Measurements from ENCODE around the gene TBX22.
"Not testable (repeated sequence)": the region's sequence is repeated elsewhere in the genome, so short reads cannot be mapped to it uniquely, and the experiment has no call there.

Gene TBX22, protein sequence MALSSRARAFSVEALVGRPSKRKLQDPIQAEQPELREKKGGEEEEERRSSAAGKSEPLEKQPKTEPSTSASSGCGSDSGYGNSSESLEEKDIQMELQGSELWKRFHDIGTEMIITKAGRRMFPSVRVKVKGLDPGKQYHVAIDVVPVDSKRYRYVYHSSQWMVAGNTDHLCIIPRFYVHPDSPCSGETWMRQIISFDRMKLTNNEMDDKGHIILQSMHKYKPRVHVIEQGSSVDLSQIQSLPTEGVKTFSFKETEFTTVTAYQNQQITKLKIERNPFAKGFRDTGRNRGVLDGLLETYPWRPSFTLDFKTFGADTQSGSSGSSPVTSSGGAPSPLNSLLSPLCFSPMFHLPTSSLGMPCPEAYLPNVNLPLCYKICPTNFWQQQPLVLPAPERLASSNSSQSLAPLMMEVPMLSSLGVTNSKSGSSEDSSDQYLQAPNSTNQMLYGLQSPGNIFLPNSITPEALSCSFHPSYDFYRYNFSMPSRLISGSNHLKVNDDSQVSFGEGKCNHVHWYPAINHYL

DNA sequence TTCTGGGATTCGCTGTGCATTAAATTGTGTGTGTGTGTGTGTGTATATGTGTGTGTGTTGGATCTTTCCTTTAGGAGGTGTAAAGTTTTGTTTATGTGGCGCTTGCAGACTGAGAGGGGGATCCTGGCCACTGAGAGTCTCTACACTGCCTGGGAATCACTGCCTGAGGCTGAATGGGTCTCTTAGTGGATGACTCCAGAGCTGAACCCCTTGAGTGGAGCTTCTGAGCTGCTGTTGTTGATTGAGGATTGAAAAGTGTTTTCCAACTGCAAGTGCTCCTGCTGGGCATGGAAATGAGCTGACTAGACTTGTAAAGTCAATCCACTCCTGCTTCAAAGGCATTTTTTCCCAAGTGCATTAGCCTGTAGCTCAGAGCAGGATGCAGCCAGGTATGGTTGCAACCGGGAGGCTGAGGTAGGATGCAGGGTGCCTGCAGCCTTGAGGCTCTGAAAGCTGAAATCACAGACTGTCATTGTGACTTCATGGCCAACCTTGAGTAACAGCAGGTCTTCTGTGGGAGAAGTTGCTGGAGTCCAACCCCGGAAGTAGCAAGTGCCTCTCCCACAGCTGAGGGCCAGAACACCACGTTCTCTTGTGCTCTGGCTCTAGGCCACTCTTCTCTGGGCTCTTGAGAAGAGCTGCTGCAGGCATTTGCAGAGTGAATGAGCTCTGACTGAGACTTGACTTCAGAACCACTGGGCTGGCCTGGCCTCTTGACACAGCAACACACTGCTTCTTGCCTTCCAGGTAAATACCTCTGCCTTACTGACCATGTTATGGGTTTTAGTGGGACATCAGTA, at the start of gene TBX22:
TSS of gene TBX22 (plus strand) at position 613 of the 800 bp plus-strand sequence. CDS start 7,517 bp downstream, outside the sequence.
- DNase-seq (ENCODE audit: low read depth in 2 of 2), result no peak

DNA sequence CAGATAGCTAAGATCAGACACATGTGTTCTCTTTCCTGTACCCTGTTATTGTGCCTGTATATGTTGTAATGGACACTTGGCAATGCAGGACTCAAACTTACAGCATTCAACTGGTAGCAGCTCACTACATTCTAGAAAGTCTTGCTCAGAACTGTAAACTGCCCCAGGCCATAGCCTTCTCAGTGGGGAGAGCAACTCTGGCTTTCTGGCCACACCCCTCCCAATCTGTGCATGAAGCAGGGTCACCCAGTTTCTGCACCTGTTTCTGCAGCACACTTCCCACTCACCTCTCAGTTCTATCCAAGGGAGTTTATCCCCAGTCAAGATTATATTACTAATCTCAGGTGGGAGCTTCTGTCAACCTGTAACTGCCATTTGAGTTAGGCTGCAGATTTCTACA, 38.9 kb upstream of the TBX22 start:
- no peak for DNase-seq (ENCODE audit: low read depth in 2 of 2)

DNA sequence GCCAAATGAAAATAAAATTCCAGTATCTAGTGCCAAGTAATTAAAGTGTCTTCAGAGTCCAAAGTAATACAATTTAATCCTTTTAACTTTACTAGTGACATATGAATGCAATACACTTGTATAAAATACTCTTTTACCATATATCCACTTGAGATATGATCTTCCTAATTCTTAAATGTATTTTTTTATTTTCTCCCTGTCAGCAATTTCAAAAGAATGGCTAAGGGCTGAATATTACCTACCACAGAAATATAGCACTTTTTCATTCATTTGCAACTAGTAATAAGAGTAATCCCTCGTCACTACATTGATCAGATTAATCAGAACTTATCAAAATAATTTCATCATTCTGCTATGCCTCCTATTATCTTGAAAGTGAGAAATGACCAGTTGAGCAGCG, 10.1 kb upstream of the TBX22 start:
- DNase-seq (ENCODE audit: low read depth in 2 of 2), result no peak

DNA sequence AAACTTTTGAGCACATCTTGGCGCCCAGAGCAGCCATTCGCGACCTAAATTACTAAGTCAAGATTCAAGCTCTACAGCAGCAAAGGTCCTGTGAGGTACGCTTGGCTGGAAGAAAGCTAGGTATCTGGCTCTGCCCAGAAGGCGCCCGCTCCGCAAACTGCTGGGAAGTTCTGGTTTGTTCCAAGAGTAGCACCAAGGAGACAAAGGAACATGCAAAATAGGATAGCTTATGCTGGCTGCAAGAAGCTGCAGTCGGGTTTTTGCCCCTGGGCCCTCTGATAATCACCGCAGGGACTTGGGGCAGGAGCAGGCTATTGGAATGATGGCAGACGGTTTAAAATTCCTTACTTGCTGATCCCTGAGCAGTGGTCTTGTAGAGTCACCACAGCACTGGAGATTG, 3.0 kb upstream of the TBX22 start:
- DNase-seq (ENCODE audit: low read depth in 2 of 2), result no peak

DNA sequence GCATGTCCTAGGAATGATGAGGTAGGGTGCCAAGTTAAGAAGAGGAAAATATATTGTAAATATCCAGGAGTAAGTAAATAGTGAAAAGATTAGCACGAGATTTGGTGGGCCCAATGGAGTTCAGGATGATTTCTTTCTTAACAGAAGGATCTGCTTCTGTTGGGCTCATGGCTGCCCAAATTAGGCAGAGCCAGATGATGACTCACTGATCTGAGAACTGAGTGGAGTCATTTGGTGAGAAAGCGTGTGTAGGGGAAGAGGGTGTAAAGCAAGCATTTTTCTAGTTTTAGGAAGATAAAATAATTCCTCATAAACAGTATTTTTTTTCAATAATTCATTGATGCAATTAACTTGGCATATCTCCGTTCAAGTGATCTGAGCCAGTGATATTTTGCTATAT, 1.6 kb downstream of the TBX22 start:
- DNase-seq (ENCODE audit: low read depth in 2 of 2), result no peak

DNA sequence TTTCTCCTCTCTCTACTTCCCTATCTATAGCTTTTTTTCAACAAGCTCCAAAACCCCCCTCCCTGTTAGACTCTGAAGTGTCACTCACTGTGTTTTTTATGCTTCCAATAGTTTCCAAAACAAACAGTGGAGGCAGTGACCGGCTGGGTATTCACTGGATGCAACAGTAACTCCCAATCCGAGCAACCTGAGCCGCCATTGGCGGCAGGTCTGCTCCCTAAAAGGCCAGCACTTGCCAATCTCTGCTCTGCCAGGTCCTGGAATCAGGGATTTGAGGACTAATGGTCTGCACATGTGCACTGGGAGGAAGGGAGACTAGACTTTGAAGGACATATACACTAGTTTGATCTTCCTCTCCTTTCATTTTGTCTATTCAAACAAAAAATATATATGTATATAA, 7.1 kb downstream of the TBX22 start:
- no peak for DNase-seq (ENCODE audit: low read depth in 2 of 2)

DNA sequence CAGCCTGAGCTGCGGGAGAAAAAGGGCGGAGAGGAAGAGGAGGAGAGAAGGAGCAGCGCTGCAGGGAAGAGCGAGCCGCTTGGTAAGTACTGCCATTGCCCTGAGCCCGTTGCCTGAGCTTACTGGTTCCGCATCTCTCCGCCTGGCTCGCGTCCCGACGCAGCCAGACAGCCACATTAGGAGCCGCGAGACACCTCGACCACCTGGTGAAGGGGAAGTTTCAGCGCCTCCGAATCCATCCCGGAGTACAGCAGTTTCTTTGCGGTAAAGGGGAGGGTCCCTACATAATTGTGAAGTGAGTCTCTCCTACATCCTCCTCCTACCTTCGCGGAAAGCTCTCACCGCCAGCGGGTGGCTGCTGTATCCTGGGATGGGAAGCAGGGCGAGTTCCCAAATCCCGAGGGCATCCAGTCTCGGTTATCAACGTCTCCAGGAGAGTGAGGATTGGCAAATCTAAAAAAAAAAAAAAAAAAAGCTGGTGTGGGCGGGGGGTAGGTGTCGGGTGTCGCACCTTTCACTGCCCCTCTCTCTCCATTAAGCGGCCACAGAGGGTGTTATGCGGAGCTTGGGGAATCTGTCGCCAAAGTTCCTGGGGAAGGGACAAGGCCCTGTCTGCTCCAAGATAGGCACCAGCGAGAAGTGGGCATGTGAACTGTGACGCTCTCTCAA, 7.9 kb downstream of the TBX22 start:
- DNase-seq (ENCODE audit: low read depth in 2 of 2), result no peak

DNA sequence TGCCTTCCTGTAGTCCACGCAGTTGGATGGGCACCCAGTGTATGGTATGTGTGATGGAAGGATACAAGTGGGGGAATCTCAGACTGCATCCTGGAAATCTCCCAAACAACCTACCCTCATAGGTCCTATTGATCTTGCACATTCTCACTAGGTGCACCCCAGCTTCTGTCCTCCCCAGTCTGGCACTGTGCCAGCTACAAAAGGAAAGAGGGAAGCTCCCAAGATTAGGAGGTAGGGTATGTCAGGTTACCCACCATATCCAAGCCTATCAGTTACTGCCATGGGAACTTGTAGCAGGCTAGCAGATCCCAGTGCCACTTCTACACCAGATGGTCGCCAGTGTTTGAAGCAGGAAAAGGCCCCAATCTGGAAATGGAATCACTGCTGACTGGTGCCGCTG, 11.6 kb downstream of the TBX22 start:
- no peak for DNase-seq (ENCODE audit: low read depth in 2 of 2)

DNA sequence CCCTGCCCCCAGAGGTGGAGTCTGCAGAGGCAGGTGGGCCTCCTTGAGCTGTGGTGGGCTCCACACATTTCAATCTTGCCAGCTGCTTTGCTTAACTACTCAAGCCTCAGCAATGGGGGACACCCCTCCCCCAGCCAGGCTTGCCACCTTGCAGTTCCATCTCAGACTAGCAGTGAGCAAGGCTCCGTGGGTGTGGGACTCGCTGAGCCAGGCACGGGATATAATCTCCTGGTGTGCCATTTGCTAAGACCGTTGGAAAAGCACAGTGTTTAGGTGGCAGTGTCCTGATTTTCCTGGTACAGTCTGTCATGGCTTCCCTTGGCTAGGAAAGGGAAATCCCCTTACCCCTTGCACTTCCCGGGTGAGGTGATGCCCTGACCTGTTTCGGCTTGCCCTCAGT, 51.6 kb downstream of the TBX22 start:
- not testable (repeated sequence) for DNase-seq (ENCODE audit: low read depth in 2 of 2)

DNA sequence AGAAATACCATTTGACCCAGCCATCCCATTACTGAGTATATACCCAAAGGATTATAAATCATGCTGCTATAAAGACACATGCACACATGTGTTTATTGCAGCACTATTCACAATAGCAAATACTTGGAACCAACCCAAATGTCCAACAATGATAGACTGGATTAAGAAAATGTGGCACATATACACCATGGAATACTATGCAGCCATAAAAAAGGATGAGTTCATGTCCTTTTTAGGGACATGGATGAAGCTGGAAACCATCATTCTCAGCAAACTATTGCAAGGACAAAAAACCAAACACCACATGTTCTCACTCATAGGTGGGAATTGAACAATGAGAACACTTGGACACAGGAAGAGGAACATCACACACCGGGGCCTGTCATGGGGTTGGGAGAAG, 61.1 kb downstream of the TBX22 start:
- DNase-seq (ENCODE audit: low read depth in 2 of 2), result not testable (repeated sequence)
